Left ventricle myocardium inferior (tissue), 1 donor: ENCODE results near the gene ZNF264. TPM values are rescaled to one million over a fixed set of nuclear protein-coding genes. Genes with fewer than 3 reads are reported as not detected.

Source experiments
- DNase-seq: peaks from one replicate; pipeline ENCODE4 v3.0.0-alpha.2; 2020
- H3K27ac ChIP-seq: fragments of 200-600 bp; replicated peaks from 2 replicates; pipeline ENCODE4 v1.8.0; 2021
- H3K27me3 ChIP-seq: fragments of 200-600 bp; 2 replicates; pipeline ENCODE4 v1.8.0; 2021; ENCODE audit warnings: low read depth
- H3K36me3 ChIP-seq: fragments of 200-600 bp; 2 replicates; pipeline ENCODE4 v1.8.0; 2021
- H3K4me1 ChIP-seq: fragments of 200-600 bp; 2 replicates; pipeline ENCODE4 v1.8.0; 2021
- H3K4me3 ChIP-seq: fragments of 200-600 bp; 2 replicates; pipeline ENCODE4 v1.8.0; 2021; ENCODE audit warnings: mild to moderate bottlenecking, moderate library complexity
- H3K9me3 ChIP-seq: fragments of 200-600 bp; replicated peaks from 2 replicates; pipeline ENCODE4 v1.8.0; 2021
- CTCF ChIP-seq: fragments of 200-600 bp; IDR thresholded peaks from 2 replicates; pipeline ENCODE4 v1.8.0; 2021; ENCODE audit warnings: antibody characterized with exemption, mild to moderate bottlenecking, borderline replicate concordance
- intact Hi-C: fragments of 100-400 bp; cut with micrococcal nuclease; formaldehyde crosslinking; loops from one replicate; pipeline ENCODE4 v1.11.0; 2022
- total RNA-seq: library from RNA; stranded (reverse); fragmentation: NEBNext Ultra II Directional; extraction: Animal tissue kit (Norgen Biotek cat#: 25700); gene quantifications from one replicate; pipeline ENCODE4 v1.2.1, GENCODE V29; 2021
- donor health status: DM: no; HTN: yes; CAD: no; lungs with severe emphysema.

Gene ZNF264
- total RNA-seq, 1 donor from 2014 or later = 15.5 TPM

DNA sequence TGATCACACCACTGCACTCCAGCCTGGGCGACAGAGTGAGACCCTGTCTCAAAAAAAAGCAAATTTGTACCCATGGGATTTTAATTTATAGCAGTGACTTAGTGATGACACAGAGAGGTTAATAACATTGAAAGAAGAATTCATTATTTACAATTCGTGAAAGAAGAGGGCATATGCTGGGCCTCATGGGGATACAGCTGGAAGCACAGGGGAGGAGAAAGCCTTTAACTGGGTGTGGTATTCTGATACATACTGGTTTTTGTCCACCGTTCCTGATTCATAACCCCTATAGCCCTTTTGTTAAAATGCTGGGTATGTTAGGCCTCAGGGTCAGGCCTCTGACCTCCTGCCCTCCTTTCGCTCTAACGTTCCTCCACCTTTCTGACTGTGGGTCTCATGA is 10.9 kb downstream of the ZNF264 start:
- intact Hi-C loops = no loop called here

GRCh38 chr19:57210381-57210780 is 19.1 kb downstream of the ZNF264 start:
- Histone ChIP-seq H3K4me3 (no peak overlapping the region), H3K27me3 (no peaks in the 10 kb centered on the region), H3K9me3 (peaks cover 14% of the 10 kb centered on the region), H3K27ac (no peak overlapping the region), H3K4me1 (peaks cover 2% of the 10 kb centered on the region), H3K36me3 (peaks cover 87% of the 10 kb centered on the region)
- intact Hi-C loops = no loop called here
- TF ChIP-seq CTCF = no peak
- DNase-seq = no peak

More for the DNA sequence above, 10.9 kb downstream of the ZNF264 start:
- peaks cover 80% of the 10 kb centered on the region for H3K36me3 ChIP-seq
- no peak overlapping the region for H3K27ac ChIP-seq
- no peaks in the 10 kb centered on the region for H3K27me3 ChIP-seq
- no peak overlapping the region for H3K4me3 ChIP-seq
- no peak for TF ChIP-seq CTCF
- peaks cover 29% of the 10 kb centered on the region for H3K4me1 ChIP-seq
- H3K9me3 ChIP-seq = no peaks in the 10 kb centered on the region
- DNase-seq = no peak

- Histone ChIP-seq H3K36me3 (peaks cover 83% of the 10 kb centered on the region), H3K27ac (no peak overlapping the region), H3K4me3 (no peak overlapping the region), H3K27me3 (no peaks in the 10 kb centered on the region), H3K4me1 (peaks cover 11% of the 10 kb centered on the region), H3K9me3 (peaks cover 14% of the 10 kb centered on the region)
- no peak for DNase-seq
- intact Hi-C loops = no loop called here
- TF ChIP-seq CTCF = no peak
Observed at GRCh38 chr19:57212109-57212508, 20.8 kb downstream of the ZNF264 start.

- Histone ChIP-seq H3K27ac (no peak overlapping the region), H3K4me1 (no peaks in the 10 kb centered on the region), H3K4me3 (no peak overlapping the region), H3K9me3 (no peaks in the 10 kb centered on the region), H3K27me3 (no peaks in the 10 kb centered on the region), H3K36me3 (no peaks in the 10 kb centered on the region)
- no peak for DNase-seq
- TF ChIP-seq CTCF = no peak
- intact Hi-C loops = no loop called here
Observed at GRCh38 chr19:57227502-57227901, 36.2 kb downstream of the ZNF264 start.

DNA sequence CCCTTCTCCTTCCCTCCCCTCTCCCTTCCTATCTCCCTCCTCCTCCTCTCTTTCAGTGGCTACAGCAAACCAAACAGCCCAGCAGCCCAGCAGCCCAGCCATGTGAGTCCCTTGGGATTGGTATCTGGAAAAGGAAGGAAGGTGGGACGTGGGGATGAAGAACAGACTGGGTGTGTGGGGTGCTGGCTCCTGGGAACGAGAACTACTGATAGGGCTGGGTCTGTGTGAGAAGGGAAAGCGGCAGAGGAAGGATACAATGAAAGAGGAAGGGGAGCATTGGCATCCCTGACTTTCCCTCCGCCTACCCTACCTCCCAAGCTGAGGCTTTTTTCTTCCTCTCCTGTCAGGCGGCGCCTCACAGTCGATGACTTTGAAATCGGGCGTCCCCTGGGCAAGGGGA is 40.4 kb downstream of the ZNF264 start:
- Histone ChIP-seq H3K4me3 (no peak overlapping the region), H3K27ac (no peak overlapping the region), H3K36me3 (no peaks in the 10 kb centered on the region), H3K4me1 (no peaks in the 10 kb centered on the region), H3K9me3 (no peaks in the 10 kb centered on the region), H3K27me3 (no peaks in the 10 kb centered on the region)
- TF ChIP-seq CTCF = no peak
- intact Hi-C loops = no loop called here
- DNase-seq = no peak

GRCh38 chr19:57233207-57233606 is 41.9 kb downstream of the ZNF264 start:
- no peaks in the 10 kb centered on the region for H3K9me3 ChIP-seq
- no peaks in the 10 kb centered on the region for H3K27me3 ChIP-seq
- no peak for TF ChIP-seq CTCF

More at GRCh38 chr19:57233207-57233606, 41.9 kb downstream of the ZNF264 start:
- DNase-seq = no peak
- Histone ChIP-seq H3K4me1 (no peaks in the 10 kb centered on the region), H3K36me3 (no peaks in the 10 kb centered on the region), H3K27ac (no peak overlapping the region), H3K4me3 (no peak overlapping the region)
- intact Hi-C loops = no loop called here
